HepG2 (cell line): Measurements from ENCODE around the gene TTLL10. TPM values are rescaled to one million over a fixed set of nuclear protein-coding genes. Genes with fewer than 3 reads are reported as not detected.
A peak's percentile ranks its signal among the peaks of the same experiment; 100 is the strongest.

Experiments used
- BCL6 ChIP-seq: IDR thresholded peaks from 2 replicates; pipeline ENCODE4 v1.6.1; 2016; ENCODE audit warnings: missing genetic modification reagents, missing compliant biosample characterization
- EZH2 ChIP-seq: conservative IDR thresholded peaks from 2 replicates; pipeline ENCODE4 v1.6.1; 2012; ENCODE audit warnings: mild to moderate bottlenecking, low read depth, low read length, moderate library complexity
- ISX ChIP-seq: sonication (generic); formaldehyde crosslinking; conservative IDR thresholded peaks from 2 replicates; pipeline ENCODE4 v1.5.0; 2020; ENCODE audit warnings: missing genetic modification reagents
- KLF11 ChIP-seq: IDR thresholded peaks from 2 replicates; pipeline ENCODE4 v1.6.1; 2016; ENCODE audit warnings: missing compliant biosample characterization
- MXI1 ChIP-seq: IDR thresholded peaks from 3 replicates; pipeline ENCODE4 v1.6.1; 2012; ENCODE audit warnings: low read depth, low read length, inconsistent platforms, borderline replicate concordance
- NFKB2 ChIP-seq: sonication (generic); formaldehyde crosslinking; IDR thresholded peaks from 2 replicates; pipeline ENCODE4 v1.4.0; 2020; ENCODE audit warnings: missing genetic modification reagents, borderline replicate concordance
- NR2C2 ChIP-seq: sonication (generic); formaldehyde crosslinking; IDR thresholded peaks from 2 replicates; pipeline ENCODE4 v1.4.0; 2020; ENCODE audit warnings: missing genetic modification reagents, mild to moderate bottlenecking, moderate library complexity, borderline replicate concordance
- RBM39 ChIP-seq: fragments of 200-400 bp; formaldehyde crosslinking; IDR thresholded peaks from one replicate; pipeline ENCODE4 v1.6.1; 2018; ENCODE audit warnings: antibody characterized with exemption, mild to moderate bottlenecking, low read depth, low read length; ENCODE audit not compliant: poor library complexity, severe bottlenecking
- YEATS2 ChIP-seq: sonication (generic); formaldehyde crosslinking; IDR thresholded peaks from 2 replicates; pipeline ENCODE4 v1.4.0; 2020; ENCODE audit warnings: missing genetic modification reagents, borderline replicate concordance
- ZBTB3 ChIP-seq: sonication (generic); formaldehyde crosslinking; IDR thresholded peaks from 2 replicates; pipeline ENCODE4 v1.4.0; 2020; ENCODE audit warnings: low read depth, mild to moderate bottlenecking, moderate library complexity, missing genetic modification reagents, borderline replicate concordance
- ZBTB8A ChIP-seq: sonication (generic); formaldehyde crosslinking; IDR thresholded peaks from 2 replicates; pipeline ENCODE4 v1.4.0; 2020; ENCODE audit warnings: mild to moderate bottlenecking, low read depth, missing genetic modification reagents, borderline replicate concordance
- ZNF317 ChIP-seq: sonication (generic); formaldehyde crosslinking; IDR thresholded peaks from 2 replicates; pipeline ENCODE4 v1.5.0; 2020; ENCODE audit warnings: mild to moderate bottlenecking, missing genetic modification reagents
- ZNF549 ChIP-seq: sonication (generic); formaldehyde crosslinking; IDR thresholded peaks from 2 replicates; pipeline ENCODE4 v1.5.0; 2020; ENCODE audit warnings: missing genetic modification reagents
- ZNF615 ChIP-seq: sonication (generic); formaldehyde crosslinking; IDR thresholded peaks from 2 replicates; pipeline ENCODE4 v1.5.0; 2020; ENCODE audit warnings: mild to moderate bottlenecking, missing genetic modification reagents, borderline replicate concordance
- ZNF678 ChIP-seq: sonication (generic); formaldehyde crosslinking; IDR thresholded peaks from 2 replicates; pipeline ENCODE4 v1.4.0; 2020; ENCODE audit warnings: mild to moderate bottlenecking, missing genetic modification reagents
- ZNF816 ChIP-seq: sonication (generic); formaldehyde crosslinking; IDR thresholded peaks from 2 replicates; pipeline ENCODE4 v1.8.0; 2022; ENCODE audit warnings: missing genetic modification reagents, mild to moderate bottlenecking, borderline replicate concordance
- ZNF891 ChIP-seq: sonication (generic); formaldehyde crosslinking; IDR thresholded peaks from 2 replicates; pipeline ENCODE4 v1.5.0; 2020; ENCODE audit warnings: mild to moderate bottlenecking, missing genetic modification reagents
- ZSCAN9 ChIP-seq: IDR thresholded peaks from 2 replicates; pipeline ENCODE4 v1.6.1; 2016; ENCODE audit warnings: borderline replicate concordance
- polyA plus RNA-seq, 8 experiments: library from polyadenylated mRNA; depleted of rRNA in 3 of 8; stranded (reverse) in 7 of 8; unstranded in 1 of 8; fragments of >200 nt; fragmentation: Illumina TruSeq in 4 of 8; extraction: Trizol in 4 of 8; gene quantifications; 2 replicates each; pipeline versions ENCODE4 v1.2.1 to v1.2.3, GENCODE V29; 2011 to 2016; ENCODE audit warnings: low read depth in 4 of 8, missing spikeins in 1 of 8, mixed read lengths in 1 of 8; ENCODE audit not compliant: insufficient read depth in 1 of 8
- total RNA-seq, 5 experiments: library from RNA; depleted of rRNA; stranded (reverse); fragments of >200 nt; fragmentation: Illumina TruSeq; extraction: Trizol; gene quantifications; 2 replicates each; pipeline ENCODE4 v1.2.3, GENCODE V29; 2016; ENCODE audit warnings: low read depth in 1 of 5
- TF ChIP-seq, protein P1 (sequence below): sonication (generic); formaldehyde crosslinking; IDR thresholded peaks from 2 replicates; pipeline ENCODE4 v1.4.0; 2020; ENCODE audit warnings: missing genetic modification reagents, mild to moderate bottlenecking, borderline replicate concordance
- TF ChIP-seq, protein P2 (sequence below): sonication (generic); formaldehyde crosslinking; IDR thresholded peaks from 2 replicates; pipeline ENCODE4 v1.5.0; 2020; ENCODE audit warnings: missing genetic modification reagents
- TF ChIP-seq, protein P3 (sequence below), 2 experiments: sonication (generic) in 1 of 2; formaldehyde crosslinking in 1 of 2; IDR thresholded peaks; 2 replicates each; pipeline versions ENCODE4 v1.4.0 to v1.6.1; 2018 to 2020; ENCODE audit warnings: missing genetic modification reagents in 2 of 2, borderline replicate concordance in 1 of 2, low read depth in 1 of 2, mild to moderate bottlenecking in 1 of 2, missing biosample characterization in 1 of 2
- TF ChIP-seq, protein P4 (sequence below): IDR thresholded peaks from 2 replicates; pipeline ENCODE4 v1.6.1; 2018; ENCODE audit warnings: missing genetic modification reagents, mild to moderate bottlenecking, missing compliant biosample characterization

The TTLL10 gene
- total and polyA plus RNA-seq, 2 of the 13 experiments (the other 11 are each of a cell fraction or from before 2014, with no cell fraction given) = not detected

DNA sequence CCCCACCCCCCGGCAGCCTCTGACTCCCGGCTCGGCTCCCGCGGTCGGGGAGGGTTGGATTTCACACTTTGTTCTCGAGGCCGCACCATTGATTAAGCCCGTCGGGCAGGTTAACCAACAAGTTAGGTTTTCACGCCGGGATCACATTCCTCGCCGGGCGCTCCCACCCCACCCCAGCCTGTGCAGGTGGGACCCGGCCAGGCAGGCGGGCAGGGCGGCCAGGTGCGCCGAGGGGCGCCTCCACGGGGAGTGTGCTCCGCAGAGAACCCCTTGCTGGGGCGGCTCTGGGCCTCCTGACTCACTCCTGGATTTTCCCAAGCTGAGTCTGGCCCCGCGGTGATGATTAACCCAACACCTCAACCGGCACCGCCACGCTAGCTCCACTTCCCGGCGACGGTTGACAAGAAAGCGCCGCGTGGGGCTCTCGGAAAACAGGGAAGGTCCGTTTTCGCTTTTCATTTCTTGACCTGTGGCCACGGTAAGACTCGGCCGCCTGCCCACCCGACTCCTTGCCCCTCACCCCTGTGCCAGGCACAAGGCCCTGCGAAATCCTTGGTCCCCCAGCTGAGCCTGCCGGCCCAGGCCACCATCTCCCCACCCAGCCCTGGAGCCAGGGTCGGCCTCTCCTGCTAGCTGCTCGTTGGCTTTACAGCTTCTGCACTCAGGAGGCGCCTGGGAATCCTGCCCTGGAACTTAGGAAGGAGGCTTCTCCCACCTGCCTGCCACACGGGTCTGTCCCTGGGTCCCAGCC is 8.8 kb upstream of the TTLL10 start (continued):
- TF ChIP-seq, protein P1, sequence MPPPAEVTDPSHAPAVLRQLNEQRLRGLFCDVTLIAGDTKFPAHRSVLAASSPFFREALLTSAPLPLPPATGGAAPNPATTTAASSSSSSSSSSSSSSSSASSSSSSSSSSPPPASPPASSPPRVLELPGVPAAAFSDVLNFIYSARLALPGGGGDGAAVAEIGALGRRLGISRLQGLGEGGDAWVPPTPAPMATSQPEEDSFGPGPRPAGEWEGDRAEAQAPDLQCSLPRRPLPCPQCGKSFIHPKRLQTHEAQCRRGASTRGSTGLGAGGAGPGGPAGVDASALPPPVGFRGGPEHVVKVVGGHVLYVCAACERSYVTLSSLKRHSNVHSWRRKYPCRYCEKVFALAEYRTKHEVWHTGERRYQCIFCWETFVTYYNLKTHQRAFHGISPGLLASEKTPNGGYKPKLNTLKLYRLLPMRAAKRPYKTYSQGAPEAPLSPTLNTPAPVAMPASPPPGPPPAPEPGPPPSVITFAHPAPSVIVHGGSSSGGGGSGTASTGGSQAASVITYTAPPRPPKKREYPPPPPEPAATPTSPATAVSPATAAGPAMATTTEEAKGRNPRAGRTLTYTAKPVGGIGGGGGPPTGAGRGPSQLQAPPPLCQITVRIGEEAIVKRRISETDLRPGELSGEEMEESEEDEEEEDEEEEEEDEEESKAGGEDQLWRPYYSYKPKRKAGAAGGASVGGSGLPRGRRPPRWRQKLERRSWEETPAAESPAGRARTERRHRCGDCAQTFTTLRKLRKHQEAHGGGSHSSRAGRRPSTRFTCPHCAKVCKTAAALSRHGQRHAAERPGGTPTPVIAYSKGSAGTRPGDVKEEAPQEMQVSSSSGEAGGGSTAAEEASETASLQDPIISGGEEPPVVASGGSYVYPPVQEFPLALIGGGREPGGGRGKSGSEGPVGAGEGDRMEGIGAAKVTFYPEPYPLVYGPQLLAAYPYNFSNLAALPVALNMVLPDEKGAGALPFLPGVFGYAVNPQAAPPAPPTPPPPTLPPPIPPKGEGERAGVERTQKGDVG (CRISPR knock-in tag) = no peak
- TF ChIP-seq KLF11 = no peak
- TF ChIP-seq ZSCAN9 (CRISPR knock-in tag) = 0 out of 2 replicates have a peak, but pooled peaks have one; percentile 78
- TF ChIP-seq ZBTB3 (CRISPR knock-in tag) = no peak
- no peak for TF ChIP-seq ZNF891
- 0 out of 2 replicates have a peak, but pooled peaks have one; percentile 39 for TF ChIP-seq ZNF678 (CRISPR knock-in tag)
- TF ChIP-seq ZNF816 (CRISPR knock-in tag) = no peak
- no peak for TF ChIP-seq ZBTB8A (CRISPR knock-in tag)
- peak; percentile 76 for TF ChIP-seq RBM39
- 0 out of 2 replicates have a peak, but pooled peaks have one; percentile 25 for TF ChIP-seq YEATS2
- TF ChIP-seq ZNF615 (CRISPR knock-in tag) = no peak
- TF ChIP-seq EZH2 = no peak
- TF ChIP-seq ZNF317 (CRISPR knock-in tag) = no peak; the same call in 1 of the 2 replicates
- TF ChIP-seq, protein P2, sequence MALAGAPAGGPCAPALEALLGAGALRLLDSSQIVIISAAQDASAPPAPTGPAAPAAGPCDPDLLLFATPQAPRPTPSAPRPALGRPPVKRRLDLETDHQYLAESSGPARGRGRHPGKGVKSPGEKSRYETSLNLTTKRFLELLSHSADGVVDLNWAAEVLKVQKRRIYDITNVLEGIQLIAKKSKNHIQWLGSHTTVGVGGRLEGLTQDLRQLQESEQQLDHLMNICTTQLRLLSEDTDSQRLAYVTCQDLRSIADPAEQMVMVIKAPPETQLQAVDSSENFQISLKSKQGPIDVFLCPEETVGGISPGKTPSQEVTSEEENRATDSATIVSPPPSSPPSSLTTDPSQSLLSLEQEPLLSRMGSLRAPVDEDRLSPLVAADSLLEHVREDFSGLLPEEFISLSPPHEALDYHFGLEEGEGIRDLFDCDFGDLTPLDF (CRISPR knock-in tag) = no peak
- TF ChIP-seq, protein P3, sequence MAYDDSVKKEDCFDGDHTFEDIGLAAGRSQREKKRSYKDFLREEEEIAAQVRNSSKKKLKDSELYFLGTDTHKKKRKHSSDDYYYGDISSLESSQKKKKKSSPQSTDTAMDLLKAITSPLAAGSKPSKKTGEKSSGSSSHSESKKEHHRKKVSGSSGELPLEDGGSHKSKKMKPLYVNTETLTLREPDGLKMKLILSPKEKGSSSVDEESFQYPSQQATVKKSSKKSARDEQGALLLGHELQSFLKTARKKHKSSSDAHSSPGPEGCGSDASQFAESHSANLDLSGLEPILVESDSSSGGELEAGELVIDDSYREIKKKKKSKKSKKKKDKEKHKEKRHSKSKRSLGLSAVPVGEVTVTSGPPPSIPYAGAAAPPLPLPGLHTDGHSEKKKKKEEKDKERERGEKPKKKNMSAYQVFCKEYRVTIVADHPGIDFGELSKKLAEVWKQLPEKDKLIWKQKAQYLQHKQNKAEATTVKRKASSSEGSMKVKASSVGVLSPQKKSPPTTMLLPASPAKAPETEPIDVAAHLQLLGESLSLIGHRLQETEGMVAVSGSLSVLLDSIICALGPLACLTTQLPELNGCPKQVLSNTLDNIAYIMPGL (CRISPR knock-in tag; IDR thresholded peaks at IDR 0.05; ENCODE audit: borderline replicate concordance in 1 of 2, low read depth in 1 of 2) = peak; percentile 22 to 32; a peak in 1 of 4 replicates
- no peak for TF ChIP-seq BCL6
- TF ChIP-seq ISX (CRISPR knock-in tag) = no peak
- TF ChIP-seq, protein P4, sequence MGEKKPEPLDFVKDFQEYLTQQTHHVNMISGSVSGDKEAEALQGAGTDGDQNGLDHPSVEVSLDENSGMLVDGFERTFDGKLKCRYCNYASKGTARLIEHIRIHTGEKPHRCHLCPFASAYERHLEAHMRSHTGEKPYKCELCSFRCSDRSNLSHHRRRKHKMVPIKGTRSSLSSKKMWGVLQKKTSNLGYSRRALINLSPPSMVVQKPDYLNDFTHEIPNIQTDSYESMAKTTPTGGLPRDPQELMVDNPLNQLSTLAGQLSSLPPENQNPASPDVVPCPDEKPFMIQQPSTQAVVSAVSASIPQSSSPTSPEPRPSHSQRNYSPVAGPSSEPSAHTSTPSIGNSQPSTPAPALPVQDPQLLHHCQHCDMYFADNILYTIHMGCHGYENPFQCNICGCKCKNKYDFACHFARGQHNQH (CRISPR knock-in tag) = peak; percentile 81
- no peak; the same call in 1 of the 2 replicates for TF ChIP-seq NFKB2
- no peak for TF ChIP-seq NR2C2 (CRISPR knock-in tag)
- no peak; the same call in 2 of the 3 replicates for TF ChIP-seq MXI1
- TF ChIP-seq ZNF549 = no peak
